GM10248 (cell line): ENCODE results near the gene TLK2.
"Not testable (repeated sequence)": the region's sequence is repeated elsewhere in the genome, so short reads cannot be mapped to it uniquely, and the experiment has no call there.

Experiments
- CTCF ChIA-PET: fragments of 300-600 bp; sonication (Branson Sonifier 250); formaldehyde crosslinking; extraction: SDS; loops from one replicate; lab custom pipeline; 2021; ENCODE audit warnings: antibody characterized with exemption; lab: Yijun Ruan, JAX
- POLR2A ChIA-PET: fragments of 350-650 bp; sonication (Branson Sonifier 250); formaldehyde crosslinking; extraction: SDS; loops from one replicate; lab custom pipeline; 2020; ENCODE audit warnings: antibody characterized with exemption; lab: Yijun Ruan, JAX
- DNase-seq: peaks from one replicate; pipeline ENCODE4 v3.0.0; 2012; ENCODE audit errors: extremely low spot score

TLK2 gene

GRCh38 chr17:62473030-62473982 is 5.3 kb upstream of the TLK2 start:
- DNase-seq, POLR2A ChIA-PET, CTCF ChIA-PET: not testable (repeated sequence)

- CTCF ChIA-PET, DNase-seq, POLR2A ChIA-PET: not testable (repeated sequence)
Measured at GRCh38 chr17:62477111-62477510, 1.5 kb upstream of the TLK2 start.

DNA sequence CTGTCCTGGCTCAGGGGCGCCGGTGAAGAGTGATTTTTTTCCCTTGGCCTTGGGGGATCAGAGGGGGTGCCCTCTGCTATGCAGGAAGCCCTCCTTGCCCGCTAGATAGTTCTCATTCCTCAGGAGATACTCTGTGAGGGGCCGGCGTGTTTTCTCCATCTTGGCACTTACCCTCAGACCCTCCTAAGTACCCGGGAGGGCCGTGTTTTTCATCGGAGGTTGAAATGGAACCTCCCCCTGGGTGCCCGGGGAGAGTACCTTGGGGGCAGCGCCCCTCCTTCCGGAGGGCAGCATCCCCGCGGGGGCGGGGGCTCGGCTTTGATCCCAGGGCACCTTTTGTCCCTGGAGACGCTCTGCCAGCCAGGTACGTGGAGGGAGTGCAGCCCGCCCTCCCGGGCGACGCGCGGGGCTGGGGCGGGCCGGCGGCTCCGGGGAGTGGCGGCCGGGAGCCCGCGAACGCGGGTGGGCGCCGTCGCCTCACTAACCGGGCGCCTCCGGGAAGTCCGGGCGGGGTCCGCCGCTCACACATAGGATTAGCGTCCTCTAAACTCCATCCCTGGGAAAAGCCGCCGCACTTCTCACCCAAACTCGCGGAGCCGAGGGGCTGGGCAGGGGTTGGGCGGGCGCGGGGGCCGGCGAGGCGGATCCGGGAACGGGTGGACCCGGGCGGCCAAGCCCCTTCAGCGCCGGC is 762 bp upstream of the TLK2 start:
- CTCF ChIA-PET, POLR2A ChIA-PET: not testable (repeated sequence)
- DNase-seq: peak; percentile 34

GRCh38 chr17:62478880-62479638 is 434 bp downstream of the TLK2 start:
- CTCF ChIA-PET, POLR2A ChIA-PET: not testable (repeated sequence)
- peak; percentile 29 for DNase-seq

GRCh38 chr17:62479639-62480258 is 1.1 kb downstream of the TLK2 start:
- POLR2A ChIA-PET: not testable (repeated sequence)

GRCh38 chr17:62482553-62482952 is 3.9 kb downstream of the TLK2 start:
- ChIA-PET POLR2A (interaction anchor here (0.6 kb wide), 1 partner anchor 1219 kb away, joined by 7 read pairs; no protein-coding TSS in a partner anchor), CTCF (interaction anchor here (0.8 kb wide), 1 partner anchor 70 kb away, joined by 3 read pairs; no protein-coding TSS in a partner anchor)
- not testable (repeated sequence) for DNase-seq

More at GRCh38 chr17:62479639-62480258, 1.1 kb downstream of the TLK2 start:
- CTCF ChIA-PET, DNase-seq: not testable (repeated sequence)

DNA sequence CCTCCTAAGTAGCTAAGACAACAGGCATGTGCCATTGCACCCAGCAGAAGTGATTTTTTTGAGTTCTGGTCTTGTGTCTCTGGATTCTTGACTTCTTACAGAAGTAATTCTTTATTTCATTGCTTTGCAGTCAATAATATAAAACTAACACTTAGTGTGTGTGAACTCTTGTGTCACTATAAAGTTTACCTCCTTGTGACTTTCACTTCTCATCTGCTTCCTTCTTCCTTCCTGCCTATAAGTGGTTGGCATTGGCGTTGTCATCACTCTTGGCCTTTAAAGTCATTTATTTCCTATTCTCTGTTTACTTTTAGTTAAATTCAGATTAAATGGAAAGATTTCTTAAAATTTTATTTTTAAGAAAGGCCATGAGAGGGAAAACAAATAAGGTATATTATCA is 12.4 kb downstream of the TLK2 start:
- CTCF ChIA-PET: interaction anchor here (1.0 kb wide), 1 partner anchor 70 kb away, joined by 3 read pairs; no protein-coding TSS in a partner anchor
- POLR2A ChIA-PET, DNase-seq: not testable (repeated sequence)

- DNase-seq, CTCF ChIA-PET, POLR2A ChIA-PET: not testable (repeated sequence)
Measured at GRCh38 chr17:62493049-62493655, 14.5 kb downstream of the TLK2 start.

DNA sequence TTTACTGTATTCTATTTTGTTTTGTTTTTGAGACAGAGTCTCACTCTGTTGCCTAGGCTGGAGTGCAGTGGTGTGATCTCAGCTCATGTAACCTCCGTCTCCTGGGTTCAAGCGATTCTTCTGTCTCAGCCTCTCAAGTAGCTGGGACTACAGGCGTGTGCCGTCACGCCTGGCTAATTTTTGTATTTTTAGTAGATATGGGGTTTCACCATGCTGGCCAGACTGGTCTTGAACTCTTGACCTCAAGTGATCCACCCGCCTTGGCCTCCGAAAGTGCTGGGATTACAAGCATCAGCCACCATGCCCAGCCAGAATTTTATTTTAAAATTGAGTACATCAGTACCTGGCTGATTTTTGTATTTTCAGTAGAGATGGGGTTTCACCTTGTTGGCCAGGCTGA is 15.4 kb downstream of the TLK2 start:
- DNase-seq, CTCF ChIA-PET, POLR2A ChIA-PET: not testable (repeated sequence)

- CTCF ChIA-PET, DNase-seq, POLR2A ChIA-PET: not testable (repeated sequence)
Measured at GRCh38 chr17:62496344-62496743, 17.7 kb downstream of the TLK2 start.

GRCh38 chr17:62498796-62499195 is 20.2 kb downstream of the TLK2 start:
- DNase-seq, POLR2A ChIA-PET: not testable (repeated sequence)

DNA sequence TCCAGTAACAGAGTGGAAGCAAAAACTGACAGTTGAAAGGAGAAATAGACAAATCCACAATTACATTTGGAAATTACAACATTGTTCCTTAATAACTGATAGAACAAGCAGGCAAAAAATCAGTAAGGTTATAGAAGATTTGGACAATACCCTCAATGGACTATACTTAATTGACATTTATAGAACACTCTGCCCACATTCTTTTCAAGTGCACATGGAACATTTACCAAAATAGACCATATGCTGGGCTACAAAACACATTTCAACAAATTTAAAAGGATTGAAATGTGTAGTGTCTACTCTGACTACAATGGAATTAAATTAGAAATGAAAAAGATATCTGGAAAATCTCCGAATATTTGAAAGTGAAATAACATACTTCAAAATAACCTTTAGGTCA is 21.8 kb downstream of the TLK2 start:
- DNase-seq, POLR2A ChIA-PET, CTCF ChIA-PET: not testable (repeated sequence)

More at GRCh38 chr17:62498796-62499195, 20.2 kb downstream of the TLK2 start:
- CTCF ChIA-PET: not testable (repeated sequence)

DNA sequence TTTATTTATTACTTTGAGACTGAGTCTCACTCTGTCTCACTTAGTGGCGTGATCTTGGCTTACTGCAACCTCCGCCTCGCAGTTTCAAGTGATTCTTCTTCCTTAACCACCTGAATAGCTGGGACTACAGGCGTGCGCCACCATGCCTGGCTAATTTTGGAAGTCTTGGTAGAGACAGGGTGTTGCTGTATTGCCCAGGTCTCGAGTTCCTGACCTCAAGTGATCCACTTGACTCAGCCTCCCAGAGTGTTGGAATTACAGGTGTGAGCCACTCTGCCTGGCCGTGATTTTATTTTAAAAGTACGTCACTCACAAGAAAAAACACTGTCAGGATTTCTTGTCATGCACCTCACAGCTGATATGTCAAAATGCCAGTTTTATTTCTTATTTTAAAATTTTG is 26.2 kb downstream of the TLK2 start:
- POLR2A ChIA-PET, DNase-seq: not testable (repeated sequence)
- CTCF ChIA-PET: interaction anchor here (1.2 kb wide), 1 partner anchor 10 kb away, joined by 3 read pairs; no protein-coding TSS in a partner anchor

- POLR2A ChIA-PET, CTCF ChIA-PET: not testable (repeated sequence)
- peak; percentile 13 for DNase-seq
Measured at GRCh38 chr17:62507191-62507836, 28.7 kb downstream of the TLK2 start.

DNA sequence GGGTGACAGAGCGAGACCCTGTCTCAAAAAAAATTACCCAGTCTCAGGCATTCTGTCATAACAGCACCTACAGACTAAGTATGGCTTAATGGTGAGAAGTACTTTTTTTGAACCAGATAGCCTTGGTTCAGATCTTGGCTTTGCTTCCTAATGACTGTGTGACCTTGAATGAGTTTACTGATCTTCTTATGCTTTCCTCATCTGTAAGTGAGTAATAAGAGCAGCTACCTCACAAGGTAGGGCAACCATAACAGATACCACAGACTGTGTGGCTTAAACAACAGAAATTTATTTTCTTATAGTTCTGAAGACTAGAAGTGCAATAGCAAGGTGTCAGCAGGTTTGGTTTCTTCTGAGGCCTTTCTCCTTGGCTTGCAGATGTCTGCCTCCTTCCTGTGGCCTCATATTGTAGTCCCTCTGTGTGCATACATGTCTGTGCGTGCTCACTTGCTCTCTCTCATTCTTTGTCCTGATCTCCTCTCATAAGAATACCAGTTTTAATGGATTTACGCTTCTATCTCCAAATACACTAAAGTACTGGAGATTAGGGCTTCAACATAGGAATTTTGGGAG is 31.7 kb downstream of the TLK2 start:
- DNase-seq, CTCF ChIA-PET, POLR2A ChIA-PET: not testable (repeated sequence)

DNA sequence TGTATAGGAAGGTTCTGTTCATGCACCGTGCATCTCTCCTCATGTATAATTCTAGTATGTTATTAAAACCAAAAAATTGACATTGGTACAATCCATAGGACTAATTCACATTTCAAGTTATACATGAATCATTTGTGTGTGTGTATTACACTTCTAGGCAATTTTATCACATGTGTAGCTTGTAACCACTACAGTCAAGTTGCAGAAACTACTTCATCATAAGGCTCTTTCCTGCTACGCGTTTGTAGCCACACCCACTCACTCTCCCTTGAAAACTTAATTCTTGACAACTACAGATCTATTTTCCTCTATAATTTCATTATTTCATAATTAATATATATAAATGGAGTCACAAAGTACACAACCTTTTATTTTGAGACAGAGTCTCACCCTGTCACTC is 32.4 kb downstream of the TLK2 start:
- CTCF ChIA-PET, POLR2A ChIA-PET: not testable (repeated sequence)

More for the DNA sequence above, 32.4 kb downstream of the TLK2 start:
- DNase-seq: not testable (repeated sequence)
